Ovary (tissue), 9 donors: ENCODE results near the gene OR4D2. TPM values are rescaled to one million over a fixed set of nuclear protein-coding genes. Genes with fewer than 3 reads are reported as not detected.

Source experiments
- DNase-seq, 5 donors: peaks; one replicate each; pipeline ENCODE4 v3.0.0-alpha.2; 2019 to 2020
- H3K27ac ChIP-seq, 2 donors: fragments of 200-600 bp; one replicate each; pipeline versions ENCODE4 v1.5.1 to v1.8.0; 2019 to 2022
- H3K27me3 ChIP-seq: fragments of 200-600 bp; one replicate; pipeline ENCODE4 v1.8.0; 2022
- H3K36me3 ChIP-seq: fragments of 200-600 bp; sonication (generic); one replicate; pipeline ENCODE4 v1.5.1; 2019
- H3K4me1 ChIP-seq: one replicate; pipeline ENCODE4 v1.8.1; 2013; ENCODE audit warnings: mild to moderate bottlenecking, moderate library complexity; ENCODE audit not compliant: insufficient read depth
- H3K4me3 ChIP-seq: fragments of 200-600 bp; sonication (generic); one replicate; pipeline ENCODE4 v1.5.1; 2017
- H3K9me3 ChIP-seq, 2 donors: fragments of 200-600 bp in 1 of 2; sonication (generic) in 1 of 2; one replicate each; pipeline versions ENCODE4 v1.5.1 to v1.8.1; 2013 to 2019; ENCODE audit warnings: mild to moderate bottlenecking in 1 of 2, moderate library complexity in 1 of 2
- EP300 ChIP-seq: sonication (generic); formaldehyde crosslinking; IDR thresholded peaks from one replicate; pipeline ENCODE4 v1.6.1; 2017; ENCODE audit warnings: antibody characterized with exemption
- POLR2A ChIP-seq: fragments of 450-650 bp; IDR thresholded peaks from one replicate; pipeline ENCODE4 v1.6.1; 2017; ENCODE audit warnings: antibody characterized with exemption, mild to moderate bottlenecking, moderate library complexity
- WGBS, 3 donors: extraction: QIAGEN DNeasy Blood & Tissue Kit in 1 of 3; methylation state at CpG; one replicate each; pipeline versions ENCODE4 v1.1.5 to v1.1.7; 2013 to 2017; 5-methylcytosine and 5-hydroxymethylcytosine counted together
- intact Hi-C, 4 donors: fragments of 100-400 bp; cut with DNase I; formaldehyde crosslinking; loops; one replicate each; pipeline versions ENCODE4 v1.11.0 to v1.15.1; 2022 to 2023
- polyA plus RNA-seq, 2 donors: library from polyadenylated mRNA; stranded (reverse); fragments of 200-250 nt in 1 of 2; fragments of 350-450 nt in 1 of 2; fragmentation: Illumina TruSeq in 1 of 2; extraction: RNeasy Lipid Tissue Mini Kit (QIAGEN cat#74804) in 1 of 2; gene quantifications; one replicate each; pipeline ENCODE4 v1.2.3, GENCODE V29; 2013 to 2014
- total RNA-seq, 7 donors: library from RNA; depleted of rRNA in 2 of 7; stranded (reverse); fragments of >200 nt in 2 of 7; fragmentation: NEBNext Ultra II Directional in 3 of 7; extraction: Animal tissue kit (Norgen Biotek cat#: 25700) in 3 of 7; gene quantifications; one replicate each; pipeline versions ENCODE4 v1.1.0 to v1.2.4, GENCODE V29; 2016 to 2023
- TF ChIP-seq, protein P1 (sequence below), 3 donors: fragments of 450-650 bp in 2 of 3; fragments of 200-600 bp in 1 of 3; IDR thresholded peaks; one replicate each; pipeline versions ENCODE4 v1.5.1 to v1.8.0; 2016 to 2022; ENCODE audit warnings: antibody characterized with exemption in 3 of 3, mild to moderate bottlenecking in 1 of 3
- donor health status: DM: no; HTN: no; CAD: no; lungs with moderate emphysema.
- donor health status: DM: no; HTN: no; CAD: no.
- donor health status: Bipolar disorder and iron deficiency.
- donor health status: DM: yes; HTN: yes; CAD: no.
- donor health status: DM: no; HTN: no; CAD: no.
- donor health status: DM: yes; HTN: yes; CAD: no.

Gene OR4D2
- total and polyA plus RNA-seq, 9 donors = not detected

DNA sequence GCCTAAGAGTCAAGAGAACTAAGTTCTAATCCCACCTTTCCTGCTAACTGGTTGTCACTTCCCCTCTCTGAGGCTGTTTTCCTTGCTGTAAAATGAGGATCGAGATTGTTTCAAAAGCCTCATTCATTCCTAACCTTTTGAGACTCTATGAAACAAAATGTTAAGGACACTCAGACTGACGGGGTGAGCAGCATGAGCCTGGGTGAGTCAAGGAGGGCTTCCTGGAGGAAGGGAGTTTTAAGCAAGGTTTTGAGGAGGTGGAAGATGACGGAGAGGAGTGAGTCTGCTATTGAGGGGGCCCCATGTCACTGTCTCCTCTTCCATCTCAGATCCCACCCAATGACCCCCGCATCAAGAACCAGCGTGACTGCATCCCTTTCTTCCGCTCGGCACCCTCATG lies 29.8 kb downstream of the OR4D2 start:
- WGBS, 3 donors = 74 to 84% (median 80%) methylated on average over 7 of the region's 7 CpGs
- Histone ChIP-seq H3K36me3 (no peaks in the 10 kb centered on the region), H3K27ac (no peak overlapping the region), H3K27me3 (no peaks in the 10 kb centered on the region), H3K4me3 (no peak overlapping the region), H3K9me3 (no peaks in the 10 kb centered on the region), H3K4me1 (no peaks in the 10 kb centered on the region)
- TF ChIP-seq EP300 (no peak), POLR2A (no peak)
- TF ChIP-seq, protein P1, sequence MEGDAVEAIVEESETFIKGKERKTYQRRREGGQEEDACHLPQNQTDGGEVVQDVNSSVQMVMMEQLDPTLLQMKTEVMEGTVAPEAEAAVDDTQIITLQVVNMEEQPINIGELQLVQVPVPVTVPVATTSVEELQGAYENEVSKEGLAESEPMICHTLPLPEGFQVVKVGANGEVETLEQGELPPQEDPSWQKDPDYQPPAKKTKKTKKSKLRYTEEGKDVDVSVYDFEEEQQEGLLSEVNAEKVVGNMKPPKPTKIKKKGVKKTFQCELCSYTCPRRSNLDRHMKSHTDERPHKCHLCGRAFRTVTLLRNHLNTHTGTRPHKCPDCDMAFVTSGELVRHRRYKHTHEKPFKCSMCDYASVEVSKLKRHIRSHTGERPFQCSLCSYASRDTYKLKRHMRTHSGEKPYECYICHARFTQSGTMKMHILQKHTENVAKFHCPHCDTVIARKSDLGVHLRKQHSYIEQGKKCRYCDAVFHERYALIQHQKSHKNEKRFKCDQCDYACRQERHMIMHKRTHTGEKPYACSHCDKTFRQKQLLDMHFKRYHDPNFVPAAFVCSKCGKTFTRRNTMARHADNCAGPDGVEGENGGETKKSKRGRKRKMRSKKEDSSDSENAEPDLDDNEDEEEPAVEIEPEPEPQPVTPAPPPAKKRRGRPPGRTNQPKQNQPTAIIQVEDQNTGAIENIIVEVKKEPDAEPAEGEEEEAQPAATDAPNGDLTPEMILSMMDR (IDR thresholded peaks at IDR 0.05) = no peak
- intact Hi-C loops = no loop called here
- no peak for DNase-seq

GRCh38 chr17:58200024-58200633 lies 33.3 kb downstream of the OR4D2 start:
- H3K4me3 ChIP-seq = no peak overlapping the region
- TF ChIP-seq POLR2A = no peak
- TF ChIP-seq, protein P1 (IDR thresholded peaks at IDR 0.05) = no peak
- no peak for TF ChIP-seq EP300
- no peaks in the 10 kb centered on the region for H3K27me3 ChIP-seq
- intact Hi-C loops = no loop called here
- DNase-seq = no peak
- H3K27ac ChIP-seq = no peak overlapping the region
- H3K9me3 ChIP-seq = no peaks in the 10 kb centered on the region
- no peaks in the 10 kb centered on the region for H3K4me1 ChIP-seq
- 29 to 34% (median 33%) methylated on average over 11 to 14 of the region's 14 CpGs for WGBS, 3 donors
- H3K36me3 ChIP-seq = no peaks in the 10 kb centered on the region

DNA sequence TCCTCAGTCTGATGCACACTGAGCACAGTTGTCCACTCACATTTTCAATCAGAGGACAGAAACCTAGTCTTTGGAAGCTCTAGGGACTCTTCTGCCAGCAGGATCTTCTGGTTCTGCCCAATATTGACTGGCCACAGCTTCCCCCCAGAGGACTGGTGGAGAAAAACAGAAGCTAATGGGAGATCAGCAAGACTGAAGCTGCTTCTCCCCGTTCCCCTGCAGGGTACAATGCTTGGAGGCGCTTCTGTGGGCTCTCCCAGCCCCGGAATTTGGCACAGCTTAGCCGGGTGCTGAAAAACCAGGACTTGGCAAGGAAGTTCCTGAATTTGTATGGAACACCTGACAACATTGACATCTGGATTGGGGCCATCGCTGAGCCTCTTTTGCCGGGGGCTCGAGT lies 36.1 kb downstream of the OR4D2 start:
- Histone ChIP-seq H3K36me3 (no peaks in the 10 kb centered on the region), H3K4me3 (no peak overlapping the region), H3K27me3 (no peaks in the 10 kb centered on the region), H3K27ac (no peak overlapping the region), H3K4me1 (no peaks in the 10 kb centered on the region), H3K9me3 (no peaks in the 10 kb centered on the region)
- 64 to 80% (median 75%) methylated on average over 7 of the region's 7 CpGs for WGBS, 3 donors
- TF ChIP-seq, protein P1 (IDR thresholded peaks at IDR 0.05) = no peak
- TF ChIP-seq POLR2A (no peak), EP300 (no peak)
- DNase-seq = no peak
- intact Hi-C loops = no loop called here

DNA sequence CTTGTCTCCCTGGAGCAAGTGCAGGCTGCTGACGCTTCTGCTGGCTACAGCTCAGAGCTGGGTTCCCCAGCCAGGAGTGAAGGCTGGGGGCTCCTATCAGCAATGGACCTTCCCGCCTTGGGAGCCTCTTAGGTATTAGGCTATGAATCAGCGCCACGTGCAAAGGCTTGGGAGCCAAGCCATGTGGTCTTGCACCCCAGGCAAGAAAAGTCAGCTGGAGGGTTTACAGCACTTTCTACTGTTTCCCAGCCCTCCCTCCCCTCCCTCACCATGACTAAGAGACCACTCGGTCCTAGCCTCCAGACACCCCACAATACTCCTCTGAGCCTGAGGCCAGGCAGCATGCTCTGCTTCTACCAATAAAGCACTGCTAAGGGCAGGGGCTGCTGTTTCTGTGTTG lies 38.0 kb downstream of the OR4D2 start:
- WGBS, 3 donors = 69 to 82% (median 78%) methylated on average over 5 of the region's 5 CpGs
- no peaks in the 10 kb centered on the region for H3K9me3 ChIP-seq
- no peaks in the 10 kb centered on the region for H3K36me3 ChIP-seq
- intact Hi-C loops = no loop called here
- no peak overlapping the region for H3K4me3 ChIP-seq
- no peak overlapping the region for H3K27ac ChIP-seq
- TF ChIP-seq POLR2A = no peak
- no peak for TF ChIP-seq EP300
- TF ChIP-seq, protein P1 (IDR thresholded peaks at IDR 0.05) = no peak
- H3K27me3 ChIP-seq = no peaks in the 10 kb centered on the region
- DNase-seq = no peak
- H3K4me1 ChIP-seq = no peaks in the 10 kb centered on the region
